BLaER1 treated with 17β-estradiol and CSF1 and Interleukin-3, amounts not matched to agents 10 nM and 100 nM (cell line): ENCODE measurements around the gene UTP20.

ENCODE experiments used
- H3K27ac ChIP-seq, 11 experiments: shearing (Covaris generic); formaldehyde crosslinking; 2 replicates each; pipeline ENCODE4 v1.8.1; 2022
- H3K27me3 ChIP-seq, 11 experiments: shearing (Covaris generic); formaldehyde crosslinking; 2 replicates each; pipeline ENCODE4 v1.8.1; 2022
- H3K36me3 ChIP-seq, 11 experiments: shearing (Covaris generic); formaldehyde crosslinking; 2 replicates each; pipeline ENCODE4 v1.8.1; 2022
- H3K4me1 ChIP-seq, 10 experiments: shearing (Covaris generic); formaldehyde crosslinking; 2 replicates each; pipeline ENCODE4 v1.8.1; 2022
- H3K4me2 ChIP-seq, 11 experiments: shearing (Covaris generic); formaldehyde crosslinking; 2 replicates each; pipeline ENCODE4 v1.8.1; 2022
- H3K4me3 ChIP-seq, 10 experiments: shearing (Covaris generic); formaldehyde crosslinking; 2 replicates each; pipeline ENCODE4 v1.8.1; 2022
- H3K9ac ChIP-seq, 11 experiments: shearing (Covaris generic); formaldehyde crosslinking; 2 replicates each; pipeline ENCODE4 v1.8.1; 2022
- H3K9me3 ChIP-seq, 11 experiments: shearing (Covaris generic); formaldehyde crosslinking; replicated peaks in 1 of 11; 2 replicates each; pipeline ENCODE4 v1.8.1; 2022
- H4K20me1 ChIP-seq, 11 experiments: shearing (Covaris generic); formaldehyde crosslinking; 2 replicates each; pipeline ENCODE4 v1.8.1; 2022
- Cebpa-rat ChIP-seq, 11 experiments: shearing (Covaris generic); IDR thresholded peaks; 2 replicates each; pipeline ENCODE4 v1.8.1; 2022

Gene UTP20

DNA sequence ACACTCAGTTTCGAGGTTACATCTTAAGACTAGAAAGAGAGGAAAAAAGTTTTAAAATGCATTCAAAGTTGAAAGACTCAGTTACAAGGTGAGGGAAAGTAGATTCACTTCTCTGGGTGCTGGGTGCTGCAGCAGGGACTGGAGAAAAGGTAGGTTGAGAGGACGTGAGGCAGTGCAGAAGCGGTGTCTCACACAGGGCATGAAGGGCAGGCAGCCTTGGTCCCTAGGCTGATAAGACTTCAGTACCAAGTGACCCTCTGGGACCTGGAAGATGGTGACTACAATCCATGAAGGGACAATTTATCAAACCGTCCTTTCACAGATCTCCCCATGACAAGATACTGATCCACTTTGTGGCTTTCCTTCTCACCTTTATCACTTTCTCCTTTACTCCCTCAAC lies 22.5 kb upstream of the UTP20 start:
- Histone ChIP-seq H3K9me3 (peaks cover 4 to 24% (median 12%) of the 10 kb centered on the region in 11 experiments; a peak in 19 of 22 replicates), H3K4me3 (no peak overlapping the region), H3K27ac (no peak overlapping the region), H4K20me1 (no peaks in the 10 kb centered on the region), H3K36me3 (no peaks in the 10 kb centered on the region), H3K27me3 (no peaks in the 10 kb centered on the region; a peak in 1 of 22 replicates), H3K4me2 (no peak overlapping the region), H3K9ac (no peak overlapping the region), H3K4me1 (no peaks in the 10 kb centered on the region)
- no peak for TF ChIP-seq Cebpa-rat (IDR thresholded peaks at IDR 0.05)

DNA sequence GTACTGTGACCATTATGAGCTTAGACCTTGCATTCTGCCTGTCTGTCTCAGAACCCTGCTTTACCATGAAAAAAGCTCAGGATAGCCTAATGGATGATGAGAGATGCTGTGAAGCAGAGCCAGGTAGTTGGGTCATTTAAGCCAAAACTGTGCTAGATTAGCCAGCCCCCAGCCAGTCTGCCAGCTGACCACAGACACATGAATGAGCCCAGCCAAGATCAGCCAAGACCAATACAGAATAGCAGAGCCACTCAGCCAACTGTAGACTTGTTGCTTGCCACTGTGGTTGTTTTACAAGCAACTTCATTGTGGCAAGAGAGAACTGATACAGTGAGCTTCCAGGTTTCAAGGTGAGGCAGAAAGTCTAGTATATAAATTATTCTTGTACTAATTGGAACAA lies 12.8 kb upstream of the UTP20 start:
- Histone ChIP-seq H3K36me3 (no peaks in the 10 kb centered on the region), H3K4me3 (no peak overlapping the region), H3K9me3 (peaks cover 0 to 11% (median 0%) of the 10 kb centered on the region in 11 experiments; a peak in 2 of 22 replicates), H3K27me3 (no peaks in the 10 kb centered on the region), H3K4me2 (no peak overlapping the region), H3K9ac (no peak overlapping the region), H3K4me1 (no peaks in the 10 kb centered on the region), H3K27ac (no peak overlapping the region), H4K20me1 (no peaks in the 10 kb centered on the region)
- TF ChIP-seq Cebpa-rat (IDR thresholded peaks at IDR 0.05), result no peak

DNA sequence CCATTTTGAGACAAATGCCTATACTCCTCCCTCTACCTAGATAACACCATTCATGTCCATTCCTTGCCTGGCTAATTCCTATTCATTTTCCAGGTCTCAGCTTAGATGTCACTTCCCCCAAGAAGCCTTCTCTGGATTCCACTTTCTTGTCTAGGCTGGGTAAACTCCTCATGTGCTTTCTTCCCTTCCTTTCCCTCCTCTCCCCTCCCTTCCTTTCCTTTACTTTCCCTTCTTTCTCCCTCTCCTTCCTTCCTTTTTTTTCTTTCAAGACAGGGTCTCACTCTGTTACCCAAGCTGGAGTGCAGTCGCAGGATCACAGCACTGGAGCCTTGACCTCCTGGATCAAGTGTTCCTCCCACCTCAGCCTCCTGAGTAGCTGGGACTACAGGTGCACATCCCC lies 3.5 kb upstream of the UTP20 start:
- H3K27ac ChIP-seq, result no peak overlapping the region
- no peak for TF ChIP-seq Cebpa-rat (IDR thresholded peaks at IDR 0.05)
- H4K20me1 ChIP-seq, result 0 out of 22 replicates have a peak, but pooled peaks cover 0 to under 1% (median 0%) of the 10 kb centered on the region in 11 experiments
- no peak overlapping the region for H3K9ac ChIP-seq
- no peak overlapping the region for H3K4me2 ChIP-seq
- H3K36me3 ChIP-seq, result peaks cover 0 to 3% (median 2%) of the 10 kb centered on the region in 11 experiments; a peak in 12 of 22 replicates
- H3K4me3 ChIP-seq, result no peak overlapping the region
- H3K4me1 ChIP-seq, result peaks cover 8 to 11% (median 10%) of the 10 kb centered on the region in 10 experiments; a peak in 17 of 20 replicates
- H3K27me3 ChIP-seq, result no peaks in the 10 kb centered on the region
- no peaks in the 10 kb centered on the region for H3K9me3 ChIP-seq

DNA sequence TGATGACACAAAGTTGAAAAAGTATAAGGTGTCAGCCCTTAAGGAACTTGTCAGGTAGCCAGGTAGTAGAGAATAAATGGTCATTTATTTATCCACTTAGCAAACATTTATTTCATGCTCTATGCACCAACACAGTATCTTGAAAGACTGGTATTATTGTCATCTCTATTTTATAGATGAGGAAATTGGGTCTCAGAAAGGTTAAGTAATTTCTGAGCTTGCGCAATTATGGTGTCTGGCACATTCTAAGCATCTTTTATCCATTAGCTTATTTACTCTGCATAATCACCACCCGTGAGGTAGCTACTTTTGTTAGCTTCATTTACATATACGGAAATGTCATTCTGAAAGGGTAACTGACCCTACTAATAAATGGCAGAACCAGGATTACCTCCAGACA lies 2.5 kb upstream of the UTP20 start:
- TF ChIP-seq Cebpa-rat (IDR thresholded peaks at IDR 0.05), result peak in 1 of 11 experiments; percentile 35; a peak in 1 of 22 replicates
- Histone ChIP-seq H3K4me3 (no peak overlapping the region), H3K27me3 (no peaks in the 10 kb centered on the region), H3K9me3 (no peaks in the 10 kb centered on the region), H3K36me3 (peaks cover 0 to 13% (median 12%) of the 10 kb centered on the region in 11 experiments; a peak in 17 of 22 replicates), H3K4me2 (no peak overlapping the region), H3K4me1 (peaks cover 8 to 16% (median 11%) of the 10 kb centered on the region in 10 experiments; a peak in 18 of 20 replicates), H4K20me1 (peaks cover 0 to 10% (median 0%) of the 10 kb centered on the region in 11 experiments; a peak in 4 of 22 replicates), H3K9ac (no peak overlapping the region), H3K27ac (no peak overlapping the region)

DNA sequence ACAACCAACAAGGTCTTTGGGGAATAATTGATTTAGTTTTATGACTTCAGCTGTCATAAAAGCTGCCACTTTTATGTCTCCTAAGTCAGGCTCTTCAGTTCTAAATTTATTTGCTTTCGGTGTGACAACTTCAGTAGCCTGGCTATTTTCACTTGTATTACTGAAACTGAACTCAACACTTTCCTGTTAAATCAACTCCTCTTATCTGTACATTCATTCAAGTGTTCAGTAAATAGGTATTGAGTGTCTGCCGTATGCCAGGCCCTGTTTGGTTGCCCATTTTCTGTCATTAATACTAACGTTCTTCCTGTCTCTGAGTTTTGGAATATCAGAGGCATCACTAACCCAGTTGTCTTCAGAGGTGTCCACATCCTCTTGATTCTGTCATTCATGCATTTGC lies 7.5 kb downstream of the UTP20 start:
- Histone ChIP-seq H3K4me3 (no peak overlapping the region), H3K4me1 (peaks cover 0 to 4% (median 0%) of the 10 kb centered on the region in 10 experiments; a peak in 3 of 20 replicates), H3K27ac (no peak overlapping the region), H4K20me1 (peaks cover 0 to 48% (median 9%) of the 10 kb centered on the region in 11 experiments; a peak in 7 of 22 replicates), H3K9me3 (no peaks in the 10 kb centered on the region), H3K9ac (no peak overlapping the region), H3K4me2 (no peak overlapping the region), H3K27me3 (no peaks in the 10 kb centered on the region), H3K36me3 (peaks cover 44 to 100% (median 94%) of the 10 kb centered on the region in 11 experiments)
- TF ChIP-seq Cebpa-rat (IDR thresholded peaks at IDR 0.05), result no peak

DNA sequence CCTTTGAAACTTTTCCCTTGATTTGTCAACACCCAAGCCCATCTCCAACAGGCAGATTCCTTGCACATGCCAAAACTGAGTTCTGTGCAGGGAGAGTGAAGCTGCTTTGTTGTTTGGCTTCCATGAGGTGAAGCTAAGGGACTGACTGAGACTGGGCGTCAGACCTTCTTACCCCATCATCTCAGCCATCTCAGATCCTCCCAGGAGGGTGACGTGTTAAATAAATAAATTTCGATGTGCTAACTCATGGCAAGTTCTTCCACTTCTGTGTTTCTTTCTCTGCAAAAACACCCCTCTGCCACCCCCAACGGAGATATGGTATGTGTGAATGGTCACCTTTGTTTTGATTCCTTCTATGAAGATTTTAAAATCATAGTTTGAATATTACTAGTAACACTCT lies 17.8 kb downstream of the UTP20 start:
- Histone ChIP-seq H3K4me1 (0 out of 20 replicates have a peak, but pooled peaks cover 0 to 4% (median 0%) of the 10 kb centered on the region in 10 experiments), H3K27me3 (no peaks in the 10 kb centered on the region), H3K36me3 (peaks cover 46 to 100% (median 96%) of the 10 kb centered on the region in 11 experiments), H3K9me3 (no peaks in the 10 kb centered on the region), H3K4me3 (no peak overlapping the region), H3K9ac (no peak overlapping the region), H4K20me1 (no peaks in the 10 kb centered on the region), H3K4me2 (no peak overlapping the region), H3K27ac (no peak overlapping the region)
- TF ChIP-seq Cebpa-rat (IDR thresholded peaks at IDR 0.05), result no peak

DNA sequence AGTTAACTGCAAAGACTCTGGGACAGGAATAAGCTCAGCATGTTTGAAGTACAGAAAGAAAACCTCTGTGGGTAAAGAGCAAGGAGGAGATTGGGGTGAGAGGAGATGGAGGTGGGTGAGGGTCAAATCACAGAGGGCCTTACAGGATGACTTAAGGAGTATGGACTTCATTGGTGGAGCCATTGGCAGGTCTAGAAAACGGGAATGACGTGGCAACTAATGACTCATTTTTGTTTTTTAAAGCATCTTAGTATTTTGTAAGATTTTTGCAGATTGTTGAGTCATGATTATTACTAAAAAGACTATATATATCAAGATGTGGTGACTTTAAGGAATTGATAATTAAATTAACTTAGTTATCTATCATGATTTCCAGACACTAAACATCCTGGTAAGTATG lies 18.5 kb downstream of the UTP20 start:
- Histone ChIP-seq H3K4me1 (0 out of 20 replicates have a peak, but pooled peaks cover 0 to 4% (median 0%) of the 10 kb centered on the region in 10 experiments), H3K27ac (no peak overlapping the region), H3K36me3 (peaks cover 50 to 100% (median 97%) of the 10 kb centered on the region in 11 experiments), H3K4me3 (no peak overlapping the region), H3K27me3 (no peaks in the 10 kb centered on the region), H3K4me2 (no peak overlapping the region), H3K9me3 (no peaks in the 10 kb centered on the region), H4K20me1 (peaks cover 0 to 3% (median 0%) of the 10 kb centered on the region in 11 experiments; a peak in 1 of 22 replicates), H3K9ac (no peak overlapping the region)
- TF ChIP-seq Cebpa-rat (IDR thresholded peaks at IDR 0.05), result no peak

DNA sequence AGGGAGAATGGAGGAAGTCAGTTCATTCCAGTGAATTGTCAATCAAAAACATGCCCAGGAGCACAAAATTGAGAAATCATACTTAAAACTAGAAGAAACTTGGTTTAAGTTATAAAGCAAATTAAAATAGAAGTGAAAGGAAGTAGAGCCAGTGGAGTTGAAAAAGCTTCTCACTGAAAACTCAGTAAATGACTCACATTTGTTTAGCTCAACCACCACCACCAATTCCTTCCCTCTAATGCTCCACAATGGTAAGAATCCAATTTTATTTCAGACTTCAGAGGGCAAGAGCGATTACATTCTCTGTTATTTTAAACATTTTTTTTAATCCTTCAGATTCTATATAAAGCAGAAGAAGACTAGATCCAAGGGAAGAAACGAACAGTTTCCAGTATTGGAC lies 19.4 kb downstream of the UTP20 start:
- no peaks in the 10 kb centered on the region for H3K9me3 ChIP-seq
- no peak overlapping the region for H3K9ac ChIP-seq
- H3K4me3 ChIP-seq, result no peak overlapping the region
- 0 out of 20 replicates have a peak, but pooled peaks cover 0 to 4% (median 0%) of the 10 kb centered on the region in 10 experiments for H3K4me1 ChIP-seq
- no peak overlapping the region for H3K4me2 ChIP-seq
- H3K27ac ChIP-seq, result no peak overlapping the region
- H3K27me3 ChIP-seq, result no peaks in the 10 kb centered on the region
- TF ChIP-seq Cebpa-rat (IDR thresholded peaks at IDR 0.05), result no peak
- H4K20me1 ChIP-seq, result peaks cover 0 to 9% (median 0%) of the 10 kb centered on the region in 11 experiments; a peak in 2 of 22 replicates
- peaks cover 59 to 100% (median 97%) of the 10 kb centered on the region in 11 experiments for H3K36me3 ChIP-seq

DNA sequence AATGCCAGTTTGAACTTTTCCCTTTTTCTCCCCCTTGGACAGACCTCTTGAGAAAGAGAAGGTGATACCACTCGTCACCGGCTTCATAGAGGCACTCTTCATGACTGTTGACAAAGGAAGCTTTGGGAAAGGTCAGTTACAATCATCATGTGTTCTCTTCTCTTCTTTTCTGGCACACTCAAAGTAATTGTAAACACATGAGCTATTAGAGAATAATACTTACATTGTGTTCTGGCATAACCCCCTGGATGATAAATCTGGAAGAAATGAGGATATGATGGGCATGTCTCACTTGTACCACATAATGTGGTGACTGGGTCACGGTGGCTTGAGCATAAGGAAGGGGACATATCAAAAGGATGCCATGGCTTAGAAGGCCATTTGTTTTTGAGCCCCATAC lies 20.0 kb downstream of the UTP20 start:
- Histone ChIP-seq H3K9me3 (no peaks in the 10 kb centered on the region), H3K36me3 (peaks cover 61 to 100% (median 97%) of the 10 kb centered on the region in 11 experiments), H3K9ac (no peak overlapping the region), H3K4me2 (no peak overlapping the region), H3K27ac (no peak overlapping the region), H3K27me3 (no peaks in the 10 kb centered on the region), H4K20me1 (peaks cover 0 to 9% (median 0%) of the 10 kb centered on the region in 11 experiments; a peak in 2 of 22 replicates), H3K4me1 (0 out of 20 replicates have a peak, but pooled peaks cover 0 to 4% (median 0%) of the 10 kb centered on the region in 10 experiments), H3K4me3 (no peak overlapping the region)
- TF ChIP-seq Cebpa-rat (IDR thresholded peaks at IDR 0.05), result no peak

DNA sequence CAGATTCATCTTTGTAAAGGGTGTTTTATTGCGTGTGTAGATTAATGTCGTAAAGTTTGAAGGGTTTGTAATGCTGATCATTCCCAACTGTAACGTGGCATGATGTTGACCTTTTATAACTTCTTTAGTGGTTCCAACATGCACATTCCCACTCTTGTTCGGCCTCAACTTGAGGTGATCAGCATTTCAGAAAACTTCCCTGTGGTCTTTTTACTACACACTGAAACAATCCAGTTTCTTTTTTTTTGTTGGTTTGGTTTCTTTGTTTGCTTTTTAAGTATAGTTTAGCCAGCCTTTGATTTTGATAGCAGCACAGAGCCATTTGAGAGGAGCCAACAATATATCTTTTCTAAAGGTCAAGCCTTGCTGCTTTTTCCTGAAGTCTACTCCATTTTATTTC lies 22.8 kb downstream of the UTP20 start:
- H4K20me1 ChIP-seq, result peaks cover 0 to 9% (median 0%) of the 10 kb centered on the region in 11 experiments; a peak in 2 of 22 replicates
- peaks cover 67 to 100% (median 96%) of the 10 kb centered on the region in 11 experiments for H3K36me3 ChIP-seq
- H3K9me3 ChIP-seq, result no peaks in the 10 kb centered on the region
- no peak overlapping the region for H3K4me2 ChIP-seq
- no peak overlapping the region for H3K9ac ChIP-seq
- H3K27ac ChIP-seq, result no peak overlapping the region
- H3K4me1 ChIP-seq, result 0 out of 20 replicates have a peak, but pooled peaks cover 0 to 4% (median 0%) of the 10 kb centered on the region in 10 experiments
- H3K4me3 ChIP-seq, result no peak overlapping the region
- TF ChIP-seq Cebpa-rat (IDR thresholded peaks at IDR 0.05), result no peak
- H3K27me3 ChIP-seq, result no peaks in the 10 kb centered on the region
